Measurements from ENCODE around the gene PXDC1. TPM values are rescaled to one million over a fixed set of nuclear protein-coding genes. Genes with fewer than 3 reads are reported as not detected.

PXDC1 gene
- total RNA-seq, 1 donor from 2014 or later: 231 TPM

DNA sequence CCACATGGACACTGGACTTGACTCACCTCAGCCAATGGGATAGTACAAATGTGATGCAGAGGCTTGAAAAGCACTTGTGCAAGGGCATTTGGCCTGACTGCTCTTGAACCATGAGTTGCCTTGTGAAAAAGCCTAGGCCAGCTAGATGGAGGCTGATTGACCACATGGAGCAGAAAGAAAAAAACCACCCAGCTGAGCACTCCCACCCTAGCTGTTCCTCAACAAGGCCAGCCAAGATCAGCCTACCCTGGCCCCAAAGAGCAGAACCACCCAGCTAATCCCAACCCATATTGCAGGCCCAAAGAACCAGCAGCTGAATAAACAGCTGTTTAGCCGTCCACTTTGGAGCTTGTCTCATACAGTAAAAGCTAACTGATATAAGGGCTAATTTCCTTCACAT lies 36.7 kb downstream of the PXDC1 start:
- H3K4me1 Mint-ChIP-seq (ENCODE audit: low read depth): peaks cover 54% of the 10 kb centered on the region
- no peak overlapping the region for H3K27ac Mint-ChIP-seq (ENCODE audit: unreplicated experiment)
- H3K4me3 Mint-ChIP-seq (ENCODE audit: unreplicated experiment): no peak overlapping the region
- H3K9me3 Mint-ChIP-seq (ENCODE audit: low read depth): no peaks in the 10 kb centered on the region
- peaks cover 16% of the 10 kb centered on the region for H3K36me3 Mint-ChIP-seq (ENCODE audit: low read depth)
- DNase-seq (ENCODE audit: low spot score): no peak
- H3K27me3 Mint-ChIP-seq (ENCODE audit: low read depth): no peaks in the 10 kb centered on the region
- TF ChIP-seq, protein P1, sequence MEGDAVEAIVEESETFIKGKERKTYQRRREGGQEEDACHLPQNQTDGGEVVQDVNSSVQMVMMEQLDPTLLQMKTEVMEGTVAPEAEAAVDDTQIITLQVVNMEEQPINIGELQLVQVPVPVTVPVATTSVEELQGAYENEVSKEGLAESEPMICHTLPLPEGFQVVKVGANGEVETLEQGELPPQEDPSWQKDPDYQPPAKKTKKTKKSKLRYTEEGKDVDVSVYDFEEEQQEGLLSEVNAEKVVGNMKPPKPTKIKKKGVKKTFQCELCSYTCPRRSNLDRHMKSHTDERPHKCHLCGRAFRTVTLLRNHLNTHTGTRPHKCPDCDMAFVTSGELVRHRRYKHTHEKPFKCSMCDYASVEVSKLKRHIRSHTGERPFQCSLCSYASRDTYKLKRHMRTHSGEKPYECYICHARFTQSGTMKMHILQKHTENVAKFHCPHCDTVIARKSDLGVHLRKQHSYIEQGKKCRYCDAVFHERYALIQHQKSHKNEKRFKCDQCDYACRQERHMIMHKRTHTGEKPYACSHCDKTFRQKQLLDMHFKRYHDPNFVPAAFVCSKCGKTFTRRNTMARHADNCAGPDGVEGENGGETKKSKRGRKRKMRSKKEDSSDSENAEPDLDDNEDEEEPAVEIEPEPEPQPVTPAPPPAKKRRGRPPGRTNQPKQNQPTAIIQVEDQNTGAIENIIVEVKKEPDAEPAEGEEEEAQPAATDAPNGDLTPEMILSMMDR (IDR thresholded peaks at IDR 0.05): no peak

GRCh38 chr6:3714111-3714510 lies 37.4 kb downstream of the PXDC1 start:
- peaks cover 16% of the 10 kb centered on the region for H3K36me3 Mint-ChIP-seq (ENCODE audit: low read depth)
- peaks cover 47% of the 10 kb centered on the region for H3K4me1 Mint-ChIP-seq (ENCODE audit: low read depth)
- DNase-seq (ENCODE audit: low spot score): no peak
- no peak overlapping the region for H3K4me3 Mint-ChIP-seq (ENCODE audit: unreplicated experiment)
- H3K27me3 Mint-ChIP-seq (ENCODE audit: low read depth): no peaks in the 10 kb centered on the region
- H3K27ac Mint-ChIP-seq (ENCODE audit: unreplicated experiment): peak overlapping the region; percentile 88
- TF ChIP-seq, protein P1 (IDR thresholded peaks at IDR 0.05): no peak
- H3K9me3 Mint-ChIP-seq (ENCODE audit: low read depth): no peaks in the 10 kb centered on the region

GRCh38 chr6:3712827-3713665 lies 38.5 kb downstream of the PXDC1 start:
- DNase-seq (ENCODE audit: low spot score): no peak
- H3K4me3 Mint-ChIP-seq (ENCODE audit: unreplicated experiment): no peak overlapping the region
- no peaks in the 10 kb centered on the region for H3K27me3 Mint-ChIP-seq (ENCODE audit: low read depth)
- H3K4me1 Mint-ChIP-seq (ENCODE audit: low read depth): peaks cover 39% of the 10 kb centered on the region
- peak overlapping the region; percentile 88 for H3K27ac Mint-ChIP-seq (ENCODE audit: unreplicated experiment)
- H3K36me3 Mint-ChIP-seq (ENCODE audit: low read depth): peaks cover 13% of the 10 kb centered on the region
- no peaks in the 10 kb centered on the region for H3K9me3 Mint-ChIP-seq (ENCODE audit: low read depth)
- TF ChIP-seq, protein P1 (IDR thresholded peaks at IDR 0.05): no peak

GRCh38 chr6:3711776-3712175 lies 39.7 kb downstream of the PXDC1 start:
- TF ChIP-seq, protein P1 (IDR thresholded peaks at IDR 0.05): no peak
- DNase-seq (ENCODE audit: low spot score): no peak
- no peaks in the 10 kb centered on the region for H3K27me3 Mint-ChIP-seq (ENCODE audit: low read depth)
- H3K9me3 Mint-ChIP-seq (ENCODE audit: low read depth): peaks cover 4% of the 10 kb centered on the region
- H3K27ac Mint-ChIP-seq (ENCODE audit: unreplicated experiment): no peak overlapping the region
- H3K36me3 Mint-ChIP-seq (ENCODE audit: low read depth): peaks cover 22% of the 10 kb centered on the region
- H3K4me1 Mint-ChIP-seq (ENCODE audit: low read depth): peaks cover 34% of the 10 kb centered on the region
- no peak overlapping the region for H3K4me3 Mint-ChIP-seq (ENCODE audit: unreplicated experiment)

DNA sequence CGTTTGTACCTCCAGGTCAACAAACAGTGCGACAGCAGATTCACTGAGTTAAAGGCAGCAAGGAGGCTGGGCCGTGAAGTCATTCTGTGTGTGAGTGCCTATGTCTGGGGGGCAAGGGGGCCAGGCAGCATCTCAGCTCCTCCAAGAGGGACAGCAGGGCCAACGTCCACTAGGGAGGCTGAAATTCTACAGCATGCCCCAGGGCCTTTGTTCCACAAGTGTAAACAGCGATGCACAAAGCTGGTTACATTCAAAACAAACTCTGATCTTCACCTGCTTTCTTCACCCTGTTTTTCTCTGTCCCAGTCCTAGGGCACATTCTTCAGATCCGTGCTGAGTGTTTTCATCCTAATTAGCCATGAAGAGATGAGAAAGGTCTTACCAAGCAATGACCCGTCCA lies 41.1 kb downstream of the PXDC1 start:
- H3K27me3 Mint-ChIP-seq (ENCODE audit: low read depth): no peaks in the 10 kb centered on the region
- H3K4me3 Mint-ChIP-seq (ENCODE audit: unreplicated experiment): no peak overlapping the region

More for the DNA sequence above, 41.1 kb downstream of the PXDC1 start:
- Mint-ChIP-seq H3K4me1 (ENCODE audit: low read depth) (peaks cover 36% of the 10 kb centered on the region), H3K36me3 (ENCODE audit: low read depth) (peaks cover 24% of the 10 kb centered on the region), H3K27ac (ENCODE audit: unreplicated experiment) (no peak overlapping the region), H3K9me3 (ENCODE audit: low read depth) (peaks cover 9% of the 10 kb centered on the region)
- TF ChIP-seq, protein P1 (IDR thresholded peaks at IDR 0.05): no peak
- no peak for DNase-seq (ENCODE audit: low spot score)

Data from chondrocyte (in vitro differentiated cells).